Panc1 (cell line): ENCODE measurements around the gene ANTXR1.

ENCODE experiments used
- CTCF ChIP-seq: fragments of 450-650 bp; IDR thresholded peaks from 2 replicates; pipeline ENCODE4 v1.5.1; 2017; ENCODE audit warnings: mild to moderate bottlenecking
- POLR2AphosphoS5 ChIP-seq: IDR thresholded peaks from 2 replicates; pipeline ENCODE4 v1.6.1; 2012; ENCODE audit warnings: mild to moderate bottlenecking, low read depth, low read length, moderate library complexity
- REST ChIP-seq, 2 experiments: IDR thresholded peaks; 2 replicates each; pipeline ENCODE4 v1.6.1; 2011 to 2012; ENCODE audit warnings: low read depth in 2 of 2, control low read depth in 1 of 2, low read length in 1 of 2, mild to moderate bottlenecking in 1 of 2, moderate library complexity in 1 of 2; ENCODE audit not compliant: insufficient read depth in 1 of 2
- SIN3A ChIP-seq: IDR thresholded peaks from 2 replicates; pipeline ENCODE4 v1.6.1; 2012; ENCODE audit warnings: low read depth, mild to moderate bottlenecking, low read length, moderate library complexity, borderline replicate concordance; ENCODE audit not compliant: insufficient read depth
- TCF7L2 ChIP-seq: IDR thresholded peaks from 2 replicates; pipeline ENCODE4 v1.6.1; 2011; ENCODE audit warnings: mild to moderate bottlenecking, low read depth, low read length, inconsistent platforms

GRCh38 chr2:69222953-69223658, 210.1 kb downstream of the ANTXR1 start:
- TF ChIP-seq REST (IDR thresholded peaks at IDR 0.05; ENCODE audit: insufficient read depth in 1 of 2, low read depth in 2 of 2, low read length in 1 of 2) (no peak), CTCF (no peak), POLR2AphosphoS5 (no peak), TCF7L2 (no peak), SIN3A (no peak)
